SHP77 treated with DMSO at 0.1 percent for 48 hours (cell line): ENCODE data around the gene NASP.

ENCODE experiments used
- DNase-seq: peaks from one replicate; lab custom pipeline; 2025; lab: John Stamatoyannopoulos, UW

Gene NASP

DNA sequence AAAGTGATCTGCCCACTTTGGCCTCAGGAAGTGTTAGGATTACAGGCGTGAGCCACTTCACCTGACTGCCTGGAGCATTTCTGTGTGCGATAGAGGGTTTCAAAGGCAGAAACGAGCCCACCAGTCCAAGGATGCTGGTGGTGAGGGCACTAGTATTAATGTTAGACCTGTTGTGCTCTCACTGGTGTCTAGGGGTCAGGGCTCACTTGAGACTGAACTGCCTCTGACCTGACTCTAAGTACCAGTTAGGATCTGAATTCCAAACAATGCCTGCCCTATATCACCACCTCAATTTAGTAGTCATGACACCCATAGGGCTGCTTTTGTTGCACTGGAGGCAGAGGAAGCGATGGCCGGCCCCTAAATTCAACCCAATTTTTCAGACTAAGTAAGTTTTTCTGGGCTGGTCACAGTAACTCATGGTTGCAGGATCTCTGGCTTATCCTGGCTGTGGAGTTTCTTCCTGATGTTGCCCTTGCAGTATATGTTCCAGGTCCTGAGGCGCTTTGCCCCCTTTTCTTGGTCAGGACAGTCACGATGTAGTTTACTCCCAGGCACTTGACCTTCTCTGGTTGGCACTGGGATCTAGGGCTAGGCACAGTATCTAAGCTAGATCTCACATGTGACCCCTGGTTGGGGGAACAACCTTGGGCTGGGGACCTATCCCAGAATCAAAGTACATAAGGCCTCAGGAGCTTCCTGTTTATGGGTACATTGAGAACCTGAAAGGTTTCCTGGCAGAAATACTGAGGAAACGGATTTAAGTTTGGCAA lies 35.5 kb downstream of the NASP start:
- no peak for DNase-seq

DNA sequence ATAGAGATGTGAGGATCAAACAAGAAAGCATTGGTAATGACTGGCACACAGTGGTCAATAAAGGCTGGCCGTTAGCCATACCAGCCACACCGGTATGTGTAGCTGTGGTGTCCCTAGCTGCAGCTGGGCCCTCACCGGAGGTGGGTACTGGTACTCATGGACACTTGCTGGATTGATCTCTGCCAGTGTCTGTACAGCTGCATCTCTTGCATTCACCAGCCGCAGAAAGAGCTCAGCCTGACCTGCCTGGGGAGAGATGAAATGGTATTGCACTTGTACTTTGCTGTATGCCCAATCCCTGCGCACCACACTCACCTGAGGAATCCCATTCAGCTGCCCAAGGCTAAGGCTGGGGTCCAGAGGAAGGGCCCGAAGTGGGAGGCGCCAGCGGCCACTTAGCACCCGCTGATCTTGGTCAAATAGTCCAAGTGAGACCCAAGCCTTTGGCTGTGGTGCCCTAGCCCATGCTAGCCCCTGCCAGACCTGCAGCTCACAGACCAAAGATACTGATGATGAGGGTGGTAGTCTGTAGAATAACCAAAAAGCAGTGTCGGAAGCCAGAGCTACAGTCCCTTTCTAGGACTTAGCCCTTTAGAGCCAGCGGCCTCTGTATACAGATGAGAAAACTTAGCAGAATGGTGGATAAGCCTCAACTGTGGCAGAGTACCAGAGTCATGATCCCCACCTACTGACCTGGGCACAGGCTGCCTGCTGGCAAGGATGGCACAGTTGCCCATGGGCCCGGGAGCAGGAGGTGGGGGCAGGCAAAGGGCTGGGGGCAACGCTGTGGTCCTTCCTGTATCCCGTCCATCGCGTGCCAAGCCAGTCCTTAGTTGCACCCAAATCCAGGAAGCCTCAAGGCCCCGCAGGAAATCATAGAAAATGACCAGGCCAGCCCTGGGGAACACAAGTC lies 37.0 kb downstream of the NASP start:
- no peak for DNase-seq

DNA sequence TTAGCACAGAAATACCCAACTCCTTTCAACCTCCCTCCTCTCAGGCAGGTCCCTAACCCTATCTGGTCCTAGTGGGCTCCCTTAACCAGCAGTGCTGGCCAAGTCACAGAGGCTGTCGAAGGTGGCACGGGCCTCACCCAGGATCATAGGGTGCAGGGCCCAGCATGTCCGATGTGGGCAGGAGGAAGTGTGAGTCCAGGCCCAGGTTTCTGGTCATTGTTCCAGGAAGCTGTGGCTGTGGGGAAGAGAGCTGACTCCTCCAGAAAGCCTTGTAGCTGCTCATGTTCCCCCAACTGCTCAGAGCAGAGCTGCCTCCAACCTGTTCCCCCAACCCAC lies 37.6 kb downstream of the NASP start:
- no peak for DNase-seq

DNA sequence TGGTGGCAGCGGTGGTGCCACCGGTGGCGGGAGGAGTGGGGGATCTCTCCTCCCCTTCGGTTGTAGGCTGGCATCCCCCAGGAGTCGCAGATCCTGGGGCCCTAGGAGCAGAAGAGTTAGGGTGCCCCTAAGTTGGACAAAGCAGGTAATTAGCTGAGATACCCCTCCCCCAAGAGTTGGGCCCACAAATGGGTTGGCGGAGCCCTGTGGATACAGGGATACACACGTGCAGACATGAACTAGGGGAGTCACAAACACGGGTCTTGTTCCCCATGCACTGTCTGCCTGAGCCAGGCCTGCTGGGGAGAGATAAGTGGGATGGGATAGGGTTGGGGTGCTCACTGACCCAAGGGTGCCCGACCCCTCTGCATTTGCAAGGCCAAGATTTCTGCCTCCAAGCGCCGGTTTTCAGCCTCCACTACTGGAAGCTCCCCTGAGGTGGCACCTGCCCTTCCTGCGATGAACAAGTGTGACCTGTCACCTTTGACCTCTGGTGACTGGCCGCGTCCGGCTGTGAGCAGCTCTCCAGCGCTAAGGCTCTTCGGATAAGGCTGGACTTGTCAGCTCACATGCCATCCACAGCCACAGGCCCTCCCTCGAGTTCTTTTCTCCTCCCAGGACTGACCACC lies 38.2 kb downstream of the NASP start:
- no peak for DNase-seq

DNA sequence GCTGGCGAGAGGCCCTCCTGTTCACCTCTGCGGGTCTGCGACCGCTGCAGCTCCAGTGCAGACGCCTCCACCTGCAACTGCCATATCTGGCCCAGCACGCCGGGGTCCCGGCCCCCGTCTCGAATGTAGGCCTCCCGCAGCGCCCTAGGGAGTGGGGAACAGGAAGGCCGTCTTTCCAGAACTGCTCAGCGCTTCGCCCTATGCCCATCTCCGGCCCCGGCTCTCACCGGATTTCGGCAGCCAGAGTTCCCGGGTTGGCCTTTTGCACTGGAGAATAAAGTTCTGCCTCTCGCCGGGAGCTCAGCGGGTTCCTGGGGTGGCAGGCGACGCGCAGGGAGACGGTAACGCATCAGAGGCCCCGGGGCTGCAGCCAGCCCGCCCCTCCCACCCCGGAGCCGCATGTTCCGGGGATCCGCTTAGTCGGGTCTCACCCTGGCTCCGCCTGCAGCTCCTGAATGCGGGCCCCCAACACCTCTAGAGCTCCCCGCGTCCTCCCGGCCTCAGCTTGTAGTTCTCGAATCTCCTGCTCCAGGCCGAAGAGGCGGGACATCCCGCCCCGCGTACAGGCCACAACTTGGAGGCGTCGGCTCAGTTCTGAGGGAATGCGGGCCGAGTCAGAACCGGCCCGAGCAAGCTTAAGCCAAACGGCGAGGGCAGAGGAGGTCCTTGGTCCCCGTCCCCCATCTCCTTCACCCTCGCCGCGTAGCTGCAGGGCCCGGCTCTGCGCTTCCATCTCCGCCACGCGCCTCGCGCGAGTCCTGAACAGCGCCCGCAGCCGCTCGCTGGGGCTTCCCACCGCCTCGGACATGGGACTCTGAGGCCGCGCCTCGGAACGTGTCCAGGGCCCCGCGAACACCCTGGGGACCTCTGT lies 38.9 kb downstream of the NASP start:
- DNase-seq = no peak

DNA sequence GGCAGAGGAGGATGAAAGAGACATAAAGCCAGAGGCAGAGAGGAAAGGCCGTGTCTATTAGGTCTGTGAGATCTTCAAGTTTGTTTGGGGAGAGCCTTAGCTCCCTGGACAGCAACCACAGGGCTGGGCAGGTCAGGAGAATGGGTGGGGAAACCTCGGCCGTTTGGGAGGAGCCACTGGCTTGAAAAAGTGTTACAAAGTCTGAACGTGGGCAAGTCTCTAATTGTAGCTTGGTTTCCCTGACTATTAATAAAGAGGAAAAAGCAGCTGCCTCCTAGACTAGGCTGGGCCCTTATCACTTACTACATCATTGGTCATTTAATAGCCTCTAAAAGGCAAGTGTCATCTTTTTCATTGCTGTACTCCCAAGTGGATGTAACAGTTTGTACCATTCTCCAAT lies 40.1 kb downstream of the NASP start, which contains the start of gene CCDC17:
TSS of gene CCDC17 (minus strand) at position 83 of the 400 bp plus-strand sequence. CDS start 145 bp downstream, outside the sequence.
- no peak for DNase-seq

DNA sequence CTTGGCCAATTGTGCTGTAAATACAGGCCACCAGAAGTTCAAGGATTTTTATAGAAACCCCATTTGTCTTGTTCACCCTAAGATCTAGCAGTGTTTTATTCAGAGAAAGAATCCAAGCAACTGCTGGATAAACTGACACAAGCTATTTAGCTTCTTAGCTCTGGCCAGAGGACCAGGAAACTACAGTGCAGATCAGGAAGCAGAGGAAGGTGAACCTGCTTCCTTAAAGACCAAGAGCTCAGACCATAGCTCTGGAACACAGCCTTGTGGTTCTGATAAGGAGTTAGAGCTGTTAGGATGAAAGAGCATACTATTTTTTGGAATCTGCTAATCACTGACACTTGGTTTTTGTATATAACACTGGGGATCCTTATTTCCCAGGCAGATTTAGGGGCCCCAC lies 45.2 kb downstream of the NASP start:
- no peak for DNase-seq

DNA sequence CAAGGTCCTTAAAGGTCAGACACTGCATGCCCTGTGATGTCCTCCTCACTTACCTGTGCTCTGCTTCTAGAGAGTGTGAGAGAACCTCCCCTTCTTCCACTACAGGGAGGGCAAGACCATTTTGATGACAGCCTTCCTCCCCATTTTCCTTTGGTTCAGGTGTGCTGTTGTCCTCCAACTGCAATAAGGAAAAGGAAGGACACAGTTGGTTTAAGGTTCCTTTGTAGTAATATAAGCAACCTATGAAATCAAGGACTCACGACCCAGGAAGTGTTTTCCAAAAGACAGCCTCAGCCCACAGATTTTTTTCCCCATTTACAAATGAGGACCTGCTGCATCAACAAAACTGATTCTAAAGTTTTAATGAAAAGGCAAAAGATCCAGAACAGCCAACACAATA lies 46.6 kb downstream of the NASP start:
- no peak for DNase-seq

DNA sequence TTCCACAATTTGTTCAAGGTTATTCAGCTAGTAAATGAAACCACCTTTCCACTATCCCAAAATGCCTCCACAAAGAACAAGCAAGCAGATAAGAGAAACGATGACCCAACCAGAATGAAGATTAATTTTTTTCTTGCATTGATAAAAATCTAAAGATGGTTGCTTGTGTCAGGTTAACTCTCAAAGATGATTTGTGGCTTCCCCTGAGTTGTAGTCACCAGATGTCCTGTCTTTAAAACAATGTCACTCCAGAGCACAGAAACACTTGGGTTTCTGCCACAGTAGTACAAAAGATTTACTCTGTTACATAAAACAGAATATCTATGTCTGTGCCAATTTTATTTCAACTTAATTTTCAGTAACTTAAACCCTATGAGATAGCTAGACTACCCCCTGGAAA lies 51.4 kb downstream of the NASP start:
- DNase-seq = no peak

DNA sequence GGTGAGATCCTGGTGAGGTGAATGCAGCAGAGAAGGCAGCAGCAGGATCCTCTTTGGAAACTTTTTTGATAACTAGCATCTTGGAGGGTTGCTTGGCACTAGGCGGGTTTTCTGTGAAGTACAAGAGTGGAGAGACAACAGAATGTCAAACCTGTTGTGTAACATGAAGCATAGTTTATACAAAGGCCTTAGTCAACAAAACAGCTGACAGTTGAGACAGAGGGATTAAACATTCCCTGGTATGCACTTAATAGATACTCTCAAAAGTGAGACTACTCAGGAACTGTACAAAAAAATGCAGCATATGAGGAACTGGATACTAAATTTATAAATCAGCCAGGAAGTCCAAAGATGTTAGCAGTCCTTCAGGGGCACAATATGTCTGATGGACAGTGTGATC lies 56.5 kb downstream of the NASP start:
- DNase-seq = no peak

DNA sequence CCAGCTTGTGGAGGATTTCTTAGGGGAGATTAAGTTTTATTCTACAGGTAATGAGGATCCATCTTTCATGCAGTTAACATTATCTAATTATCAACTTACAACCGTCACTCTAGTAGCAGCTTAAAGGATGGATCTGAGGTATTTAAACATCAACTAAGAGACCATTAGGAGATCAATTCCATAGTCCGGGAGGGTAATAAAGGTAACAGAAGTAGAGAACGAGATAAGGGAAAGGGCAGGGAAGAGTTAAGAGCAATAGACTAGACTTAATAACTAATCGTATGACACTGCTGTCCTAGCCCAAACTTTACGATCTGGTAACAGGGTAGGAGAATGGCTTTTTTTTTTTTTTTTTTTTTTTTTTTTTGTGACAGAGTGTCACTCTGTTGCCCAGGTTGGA lies 59.5 kb downstream of the NASP start:
- DNase-seq = no peak

DNA sequence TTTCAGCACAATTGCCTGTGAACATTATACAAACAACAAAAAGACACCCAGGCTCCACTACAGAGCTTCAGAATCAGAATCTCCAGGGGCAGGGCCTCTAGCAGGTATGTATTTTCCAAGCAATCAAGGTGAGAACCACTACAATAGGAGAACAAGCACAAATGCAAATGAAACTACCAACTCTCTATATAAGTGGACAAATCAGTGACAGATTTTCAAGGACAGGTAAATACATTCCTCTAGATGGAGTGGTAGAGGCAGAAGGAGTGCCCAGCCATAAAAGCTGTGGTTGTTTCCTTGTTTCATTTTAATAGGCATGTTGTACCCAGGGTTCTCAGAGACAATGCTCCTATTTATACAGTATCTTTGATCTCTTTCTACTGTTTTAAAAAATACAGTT lies 60.1 kb downstream of the NASP start:
- DNase-seq = no peak

DNA sequence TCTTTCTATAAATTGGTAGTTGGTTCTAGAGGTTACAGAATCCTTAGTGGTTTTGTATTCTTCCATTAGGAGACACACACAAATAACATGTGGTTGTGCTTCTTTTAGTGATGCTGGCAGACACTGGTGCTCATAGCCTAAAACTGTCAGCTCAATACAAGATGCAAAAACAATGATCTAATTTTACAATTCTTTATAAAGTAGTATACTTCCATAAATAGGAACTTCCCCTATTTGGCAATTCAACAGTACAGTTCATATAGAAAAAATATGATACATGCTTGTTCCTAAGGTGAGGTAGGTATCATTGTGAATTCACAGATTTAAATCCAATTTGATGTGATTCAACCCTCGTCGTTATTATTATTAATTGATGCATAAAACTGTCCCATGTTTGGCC lies 60.8 kb downstream of the NASP start:
- DNase-seq = no peak

DNA sequence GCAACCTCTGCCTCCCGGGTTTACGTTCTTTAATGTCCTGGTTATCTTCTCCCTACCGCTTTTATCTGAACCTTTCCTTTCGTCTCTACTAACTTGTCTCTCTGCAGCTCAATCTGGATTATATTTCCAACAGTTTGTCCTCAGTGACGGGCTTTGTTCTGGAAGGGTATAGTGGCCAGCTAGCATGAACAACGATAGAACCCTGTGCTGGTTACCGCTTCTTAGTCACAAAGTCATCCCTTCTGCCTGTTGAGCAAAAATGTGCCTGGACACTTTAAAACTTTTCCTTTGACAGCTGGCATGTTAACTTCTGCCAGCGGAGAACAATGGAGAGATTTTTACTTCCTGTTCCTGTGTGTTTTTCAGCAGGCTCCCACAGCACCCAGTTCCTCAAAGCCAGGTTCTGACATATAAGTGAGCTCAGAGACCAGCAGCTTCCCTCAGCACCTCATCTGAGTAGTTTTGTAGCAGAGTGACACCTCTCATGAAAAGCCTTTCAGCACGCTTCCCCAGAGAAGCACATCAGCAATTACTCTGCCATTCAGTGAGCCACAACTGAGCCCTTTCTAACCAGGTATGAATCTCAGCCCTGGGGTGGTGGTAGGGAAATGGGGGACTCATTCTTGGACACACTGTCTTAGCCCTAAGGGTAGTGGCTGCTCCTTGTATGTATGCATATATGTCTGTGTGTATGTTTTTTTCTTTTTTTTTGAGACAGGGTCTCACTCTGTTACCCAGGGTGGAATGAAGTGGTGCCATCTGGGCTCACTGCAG lies 63.6 kb downstream of the NASP start:
- DNase-seq = no peak

DNA sequence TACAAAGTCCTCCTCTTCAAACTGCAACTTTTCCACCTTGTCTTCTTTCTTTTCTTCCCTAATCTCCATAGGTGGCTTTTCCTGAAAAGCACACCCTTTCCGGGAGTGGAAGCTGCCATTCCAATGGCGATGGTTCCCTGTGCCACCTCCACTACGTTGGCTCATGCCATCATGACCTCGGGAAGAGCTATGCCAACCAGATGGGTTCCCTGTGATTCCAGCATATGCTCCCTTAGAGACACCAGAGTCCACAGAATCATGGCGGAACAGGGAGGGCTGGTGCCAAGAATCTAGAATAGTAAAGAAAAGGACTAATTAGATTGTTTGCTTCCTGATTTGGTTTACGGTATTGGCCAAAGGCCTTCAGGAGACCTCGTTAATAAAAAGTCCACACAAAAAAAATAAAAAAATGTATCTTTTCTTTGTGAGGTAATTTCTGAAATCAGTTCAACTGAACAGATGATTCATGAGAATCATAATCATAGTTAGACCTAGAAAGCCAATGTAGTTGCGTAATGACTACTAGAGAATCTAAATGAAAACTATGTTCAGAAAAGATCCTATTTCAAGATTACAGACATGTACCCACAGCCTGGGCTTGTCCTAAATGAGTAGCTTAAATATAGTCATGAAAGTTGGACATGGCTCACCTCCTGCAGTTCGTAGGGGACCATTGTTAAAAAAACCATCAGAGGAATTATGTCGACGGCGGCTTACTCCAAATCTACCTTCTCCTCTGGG lies 70.9 kb downstream of the NASP start:
- no peak for DNase-seq

DNA sequence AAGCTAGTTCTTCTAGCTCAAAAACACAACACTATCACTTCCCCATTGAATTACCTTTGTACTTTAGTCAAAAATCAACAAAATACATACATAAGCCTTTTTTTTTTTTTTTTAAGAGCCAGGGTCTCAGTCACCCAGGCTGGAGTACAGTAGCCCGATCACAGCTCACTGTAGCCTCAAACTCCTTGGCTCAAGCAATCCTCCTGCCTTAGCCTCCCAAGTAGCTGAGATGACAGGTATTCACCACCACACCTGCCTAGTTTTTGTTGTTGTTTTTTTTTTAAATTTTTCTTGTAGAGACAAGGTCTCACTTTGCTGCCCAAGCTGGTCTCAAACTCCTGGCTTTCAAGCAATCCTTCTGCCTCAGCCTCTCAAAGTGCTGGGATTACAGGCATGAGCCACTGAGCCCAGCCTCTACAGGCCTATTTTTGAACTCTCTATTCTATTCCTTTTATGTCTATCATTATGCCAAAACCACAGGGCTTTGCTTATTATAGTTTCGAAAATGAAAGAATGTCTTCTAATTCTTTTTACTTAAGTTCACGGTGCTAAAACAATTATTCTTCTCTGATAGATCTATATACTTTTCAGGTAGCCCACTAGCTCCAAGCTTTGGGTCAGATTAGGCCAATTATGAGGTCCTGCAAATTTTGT lies 72.9 kb downstream of the NASP start:
- no peak for DNase-seq

DNA sequence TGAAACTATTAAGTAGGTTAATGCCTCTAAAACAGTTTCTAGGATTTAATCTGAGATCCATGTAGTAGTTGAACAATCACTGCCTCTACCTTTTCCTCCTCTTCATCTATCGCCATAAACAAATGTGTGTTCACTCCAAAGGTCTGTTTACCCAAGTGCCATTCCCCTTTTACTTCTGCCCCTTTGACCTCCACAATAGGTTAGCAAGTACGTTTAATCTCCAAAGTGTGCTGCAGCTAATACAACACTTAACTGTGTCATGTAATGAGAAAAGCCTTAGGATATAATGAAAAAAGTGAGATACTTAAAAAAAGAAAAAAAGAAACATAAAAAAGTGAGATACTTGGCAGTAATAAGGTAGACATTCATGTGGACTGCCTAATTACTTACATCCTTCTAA lies 74.3 kb downstream of the NASP start:
- DNase-seq = no peak

DNA sequence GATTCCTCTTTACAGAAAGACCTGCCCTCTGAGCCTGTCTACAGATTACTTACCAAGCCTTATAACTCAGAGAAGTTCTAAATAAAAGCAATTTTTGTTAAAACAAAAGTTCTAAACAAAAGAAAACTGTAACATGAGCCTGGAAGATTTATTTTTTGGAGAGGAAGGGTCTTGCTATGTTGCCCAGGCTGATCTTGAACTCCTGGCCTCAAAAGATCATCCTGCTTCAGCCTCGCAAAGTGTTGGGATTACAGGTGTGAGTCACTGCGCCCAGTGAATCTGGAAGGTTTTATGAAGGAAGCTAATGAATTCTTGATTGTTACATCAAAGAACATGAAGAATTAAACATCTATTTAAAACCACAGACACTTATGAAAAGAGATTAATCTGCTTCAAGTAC lies 75.4 kb downstream of the NASP start:
- DNase-seq = no peak

DNA sequence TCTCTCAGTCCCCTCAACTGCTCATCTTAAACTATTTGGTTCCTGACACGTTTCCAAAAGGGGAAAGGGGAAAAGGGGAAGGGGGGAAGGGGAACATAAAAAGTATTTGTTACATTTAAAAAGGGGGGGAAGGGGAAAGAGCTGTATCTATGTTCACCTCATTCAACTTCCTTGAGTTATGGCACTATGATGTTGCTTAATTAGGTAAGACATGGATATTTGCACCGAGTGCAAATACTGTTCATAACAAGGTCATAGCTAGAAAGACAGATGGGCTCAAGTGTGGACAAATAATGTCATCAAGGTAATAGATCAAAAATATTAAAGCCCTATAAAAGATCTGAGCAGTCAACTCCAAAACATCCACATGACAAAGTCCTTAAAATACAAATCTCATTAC lies 76.5 kb downstream of the NASP start:
- no peak for DNase-seq

DNA sequence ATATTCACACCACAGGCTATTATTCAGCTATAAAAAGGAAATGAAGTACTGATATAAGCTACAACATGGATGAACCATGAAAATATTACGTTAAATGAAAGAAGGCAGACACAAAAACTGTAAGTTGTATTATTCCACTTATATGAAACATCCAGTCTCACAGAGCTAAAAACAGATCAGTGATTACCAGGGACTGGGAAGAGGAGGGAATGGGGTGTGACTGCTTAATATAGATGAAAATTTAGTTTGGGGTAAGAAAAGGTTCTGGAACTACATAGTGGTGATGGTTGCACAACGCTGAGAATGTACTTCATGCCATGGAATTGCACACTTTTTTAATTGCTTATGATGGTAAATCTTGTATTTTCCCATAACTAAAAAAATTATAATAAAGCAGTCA lies 83.0 kb downstream of the NASP start:
- no peak for DNase-seq
